HepG2 (cell line): Measurements from ENCODE around the gene OR1B1. TPM values are rescaled to one million over a fixed set of nuclear protein-coding genes. Genes with fewer than 3 reads are reported as not detected.

Experiments used
- ATAC-seq: fragments of 200-7000 bp; cut with Tn5 transposase; 3 replicates; pipeline ENCODE4 v1.9.1; 2020; ENCODE audit warnings: mild to moderate bottlenecking, moderate library complexity
- Bru-seq: library from RNA; stranded (reverse); fragments of 400-500 nt; gene quantifications from one replicate; lab custom pipeline; 2021; lab: Mats Ljungman, UMichigan
- BruChase-seq, 2 experiments: library from RNA; stranded (reverse); fragments of 400-500 nt; gene quantifications; one replicate each; lab custom pipeline; 2021; lab: Mats Ljungman, UMichigan
- BruUV-seq: library from RNA; stranded (reverse); fragments of 400-500 nt; replicated peaks from 2 replicates; lab custom pipeline; 2021; lab: Mats Ljungman, UMichigan
- CTCF ChIA-PET: fragments of 300-600 bp; formaldehyde crosslinking; extraction: SDS; loops from one replicate; lab custom pipeline; 2021; ENCODE audit warnings: low total read pairs, inconsistent platforms, low intra/inter-chr PET ratio; lab: Yijun Ruan, JAX
- POLR2A ChIA-PET: fragments of 350-600 bp; sonication (Branson Sonifier 250); formaldehyde crosslinking; loops from one replicate; lab custom pipeline; 2020; ENCODE audit warnings: antibody characterized with exemption, inconsistent platforms; lab: Yijun Ruan, JAX
- DNase-seq: peaks from one replicate; pipeline ENCODE4 v3.0.0-alpha.2; 2015; ENCODE audit warnings: low spot score
- FAIRE-seq: peaks from 3 replicates; lab custom pipeline; 2011; peaks lifted over from hg19 to GRCh38; lab: Jason Lieb, UNC
- H2AFZ ChIP-seq: one replicate; pipeline ENCODE4 v1.6.1; 2011; ENCODE audit warnings: low read length, inconsistent platforms
- H3K27ac ChIP-seq: fragments of 300-600 bp; 3 replicates; pipeline ENCODE4 v1.8.0; 2011; ENCODE audit warnings: mixed run types, mild to moderate bottlenecking, mixed read lengths, low read length, inconsistent platforms; ENCODE audit not compliant: insufficient read depth; ENCODE audit errors: extremely low read length
- H3K27me3 ChIP-seq, 2 experiments: fragments of 200-600 bp in 1 of 2; 2 replicates in 1 of 2; 3 replicates in 1 of 2; pipeline versions ENCODE4 v1.6.0 to v1.8.0; 2011; ENCODE audit warnings: low read length in 2 of 2, mild to moderate bottlenecking in 2 of 2, moderate library complexity in 2 of 2, inconsistent platforms in 1 of 2; ENCODE audit not compliant: insufficient read depth in 2 of 2, control insufficient read depth in 1 of 2
- H3K36me3 ChIP-seq, 2 experiments: fragments of 200-600 bp in 1 of 2; replicated peaks in 1 of 2; 2 replicates in 1 of 2; 3 replicates in 1 of 2; pipeline versions ENCODE4 v1.5.1 to v1.8.0; 2011; ENCODE audit warnings: low read length in 2 of 2, inconsistent platforms in 1 of 2; ENCODE audit not compliant: insufficient read depth in 2 of 2, control insufficient read depth in 1 of 2
- H3K4me1 ChIP-seq: 2 replicates; pipeline ENCODE4 v1.5.1; 2012; ENCODE audit warnings: low read length, inconsistent platforms; ENCODE audit not compliant: insufficient read depth
- H3K4me2 ChIP-seq: 2 replicates; pipeline ENCODE4 v1.6.0; 2011; ENCODE audit warnings: low read depth, low read length, inconsistent platforms
- H3K4me3 ChIP-seq, 3 experiments: fragments of 200-600 bp in 1 of 3; sonication (generic), shearing (Covaris generic) in 1 of 3; replicated peaks in 1 of 3; 2 replicates each; pipeline ENCODE4 v1.5.1; 2011 to 2016; ENCODE audit warnings: low read length in 3 of 3, inconsistent platforms in 2 of 3, low read depth in 2 of 3, mild to moderate bottlenecking in 2 of 3, control low read depth in 1 of 3, mixed read lengths in 1 of 3; ENCODE audit not compliant: insufficient read depth in 1 of 3
- H3K79me2 ChIP-seq: one replicate; pipeline ENCODE4 v1.6.1; 2011; ENCODE audit warnings: low read length, inconsistent platforms; ENCODE audit not compliant: insufficient read depth
- H3K9ac ChIP-seq: 2 replicates; pipeline ENCODE4 v1.6.0; 2011; ENCODE audit warnings: mild to moderate bottlenecking, low read depth, low read length, inconsistent platforms; ENCODE audit not compliant: insufficient read depth
- H3K9me3 ChIP-seq: 2 replicates; pipeline ENCODE4 v1.5.1; 2012; ENCODE audit warnings: mild to moderate bottlenecking, low read length
- H4K20me1 ChIP-seq: 2 replicates; pipeline ENCODE4 v1.6.0; 2011; ENCODE audit warnings: inconsistent platforms, mild to moderate bottlenecking, low read length, moderate library complexity; ENCODE audit not compliant: insufficient read depth
- BATF2 ChIP-seq: sonication (generic); formaldehyde crosslinking; IDR thresholded peaks from 2 replicates; pipeline ENCODE4 v1.8.0; 2022; ENCODE audit warnings: mild to moderate bottlenecking, missing genetic modification reagents, moderate library complexity
- NFIB ChIP-seq: sonication (generic); formaldehyde crosslinking; IDR thresholded peaks from 2 replicates; pipeline ENCODE4 v1.9.0; 2021; ENCODE audit warnings: missing genetic modification reagents, mild to moderate bottlenecking, borderline replicate concordance
- PLSCR1 ChIP-seq: sonication (generic); formaldehyde crosslinking; IDR thresholded peaks from 2 replicates; pipeline ENCODE4 v1.5.0; 2020; ENCODE audit warnings: missing genetic modification reagents, mild to moderate bottlenecking, borderline replicate concordance
- SOX6 ChIP-seq, 2 experiments: fragments of 450-650 bp in 1 of 2; sonication (generic) in 1 of 2; formaldehyde crosslinking in 1 of 2; IDR thresholded peaks; 2 replicates each; pipeline versions ENCODE4 v1.4.0 to v1.6.1; 2017 to 2020; ENCODE audit warnings: antibody characterized with exemption in 1 of 2, mild to moderate bottlenecking in 1 of 2, missing genetic modification reagents in 1 of 2
- ZBTB40 ChIP-seq, 2 experiments: fragments of 450-650 bp in 1 of 2; sonication (generic) in 1 of 2; formaldehyde crosslinking in 1 of 2; IDR thresholded peaks; 2 replicates each; pipeline versions ENCODE4 v1.6.1 to v1.8.0; 2016 to 2022; ENCODE audit warnings: antibody characterized with exemption in 1 of 2, mild to moderate bottlenecking in 1 of 2, missing genetic modification reagents in 1 of 2
- ZNF33A ChIP-seq: sonication (generic); formaldehyde crosslinking; IDR thresholded peaks from 2 replicates; pipeline ENCODE4 v1.5.1; 2020; ENCODE audit warnings: missing genetic modification reagents, mild to moderate bottlenecking, moderate library complexity, borderline replicate concordance
- WGBS: methylation state at CpG from one replicate; pipeline ENCODE4 v1.1.6; 2017; ENCODE audit warnings: low lambda C conversion rate; 5-methylcytosine and 5-hydroxymethylcytosine counted together
- in situ Hi-C: cut with HindIII; loops from 2 replicates; pipeline ENCODE4 v1.10.0; 2017; ENCODE audit warnings: low pct_unique_long_range_greater_than_20kb; ENCODE audit not compliant: extremely low pct_ligation_motif_present
- intact Hi-C: fragments of 100-400 bp; cut with micrococcal nuclease; formaldehyde crosslinking; loops from one replicate; pipeline ENCODE4 v1.10.0; 2022; ENCODE audit not compliant: unreplicated experiment
- long read RNA-seq, 2 experiments: library from RNA in 1 of 2; library from polyadenylated mRNA in 1 of 2; stranded (forward) in 1 of 2; unstranded in 1 of 2; transcript quantifications; one replicate each; pipeline ENCODE4 v2.0.0, GENCODE V29; 2019 to 2022
- polyA minus RNA-seq, 3 experiments: library from RNA; depleted of rRNA, polyadenylated mRNA; stranded (reverse); fragments of >200 nt; gene quantifications; 2 replicates each; pipeline ENCODE4 v1.2.3, GENCODE V29; 2011; ENCODE audit warnings: low replicate concordance in 1 of 3
- polyA plus RNA-seq, 8 experiments: library from polyadenylated mRNA; depleted of rRNA in 3 of 8; stranded (reverse) in 7 of 8; unstranded in 1 of 8; fragments of >200 nt; fragmentation: Illumina TruSeq in 4 of 8; extraction: Trizol in 4 of 8; gene quantifications; 2 replicates each; pipeline versions ENCODE4 v1.2.1 to v1.2.3, GENCODE V29; 2011 to 2016; ENCODE audit warnings: low read depth in 4 of 8, missing spikeins in 1 of 8, mixed read lengths in 1 of 8; ENCODE audit not compliant: insufficient read depth in 1 of 8
- total RNA-seq, 5 experiments: library from RNA; depleted of rRNA; stranded (reverse); fragments of >200 nt; fragmentation: Illumina TruSeq; extraction: Trizol; gene quantifications; 2 replicates each; pipeline ENCODE4 v1.2.3, GENCODE V29; 2016; ENCODE audit warnings: low read depth in 1 of 5

The OR1B1 gene
- total RNA-seq (2016; rRNA removed; fragmentation: Illumina TruSeq; extraction: Trizol) (not detected in 2 replicates), polyA plus RNA-seq (2011; rRNA removed) (not detected in 2 replicates), polyA minus RNA-seq (2011; rRNA and poly(A)+ RNA removed; ENCODE audit: low replicate concordance) (not detected in 2 replicates), Bru-seq, nascent RNA (not detected), BruChase-seq, experiment 1, labeled RNA remaining after a 6-hour chase (not detected), BruChase-seq, experiment 2, labeled RNA remaining after a 2-hour chase (not detected)
- not detected in 2 replicates for total RNA-seq (2016; cell fraction: cytosol; rRNA removed; fragmentation: Illumina TruSeq; extraction: Trizol; ENCODE audit: low read depth)
- total RNA-seq (2016; cell fraction: insoluble cytoplasmic fraction; rRNA removed; fragmentation: Illumina TruSeq; extraction: Trizol): not detected in 2 replicates
- total RNA-seq (2016; cell fraction: membrane; rRNA removed; fragmentation: Illumina TruSeq; extraction: Trizol): not detected in 2 replicates
- total RNA-seq (2016; cell fraction: nucleus; rRNA removed; fragmentation: Illumina TruSeq; extraction: Trizol): not detected in 2 replicates
- not detected in 2 replicates for polyA plus RNA-seq (2011; cell fraction: cytosol; rRNA removed)
- polyA plus RNA-seq (2011; cell fraction: nucleus; rRNA removed): not detected in 2 replicates
- not detected in 2 replicates for polyA plus RNA-seq (2012)
- not detected in 2 replicates for polyA plus RNA-seq (2016; cell fraction: cytosol; fragmentation: Illumina TruSeq; extraction: Trizol; ENCODE audit: low read depth)
- polyA plus RNA-seq (2016; cell fraction: insoluble cytoplasmic fraction; fragmentation: Illumina TruSeq; extraction: Trizol; ENCODE audit: low read depth): not detected in 2 replicates
- polyA plus RNA-seq (2016; cell fraction: membrane; fragmentation: Illumina TruSeq; extraction: Trizol; ENCODE audit: low read depth): not detected in 2 replicates
- not detected in 2 replicates for polyA plus RNA-seq (2016; cell fraction: nucleus; fragmentation: Illumina TruSeq; extraction: Trizol; ENCODE audit: insufficient read depth, low read depth)
- polyA minus RNA-seq (2011; cell fraction: cytosol; rRNA and poly(A)+ RNA removed): not detected in 2 replicates
- polyA minus RNA-seq (2011; cell fraction: nucleus; rRNA and poly(A)+ RNA removed): not detected in 2 replicates
- long read RNA-seq, experiment 1: 0 reads
- long read RNA-seq, experiment 2: 0 reads

- FAIRE-seq: no peak
- intact Hi-C loops (no loop called here), in situ Hi-C loops (no loop called here)
- H3K36me3 ChIP-seq: no peaks in the 10 kb centered on the region
- no peak within 1 kb of the TSS for H3K27ac ChIP-seq
- H3K4me3 ChIP-seq: no peak within 1 kb of the TSS
- 6% methylated on average over 3 of the region's 3 CpGs for WGBS
- no peaks in the 10 kb centered on the region for H3K27me3 ChIP-seq
- H3K79me2 ChIP-seq: no peaks in the 10 kb centered on the region
- no peaks in the 10 kb centered on the region for H4K20me1 ChIP-seq
- no peak for DNase-seq
- no TSS peak for BruUV-seq
- no peaks in the 10 kb centered on the region for H3K4me1 ChIP-seq
- H2AFZ ChIP-seq: no peak within 1 kb of the TSS
- H3K4me2 ChIP-seq: no peak within 1 kb of the TSS
- TF ChIP-seq ZNF33A (CRISPR knock-in tag): no peak
- no peak for TF ChIP-seq NFIB (CRISPR knock-in tag)
- no peak for TF ChIP-seq BATF2 (CRISPR knock-in tag)
- no peak for TF ChIP-seq ZBTB40 (IDR thresholded peaks at IDR 0.05)
- no peak for TF ChIP-seq ZBTB40 (CRISPR knock-in tag; IDR thresholded peaks at IDR 0.05)
- TF ChIP-seq SOX6 (IDR thresholded peaks at IDR 0.05): no peak
- TF ChIP-seq SOX6 (CRISPR knock-in tag; IDR thresholded peaks at IDR 0.05): no peak
- no peak for TF ChIP-seq PLSCR1 (CRISPR knock-in tag)
- H3K9me3 ChIP-seq: no peaks in the 10 kb centered on the region
- ATAC-seq: no peak
- ChIA-PET CTCF (no interaction called here), POLR2A (no interaction called here)
- H3K9ac ChIP-seq: no peak within 1 kb of the TSS
These were observed at the start of gene OR1B1 for GRCh38 chr9:122657527-122657926. TSS of gene OR1B1 (minus strand) at chr9:122657627.
